Endothelial cell (in vitro differentiated cells): ENCODE data around the gene COMMD2. TPM values are rescaled to one million over a fixed set of nuclear protein-coding genes. Genes with fewer than 3 reads are reported as not detected.

Source experiments
- DNase-seq: peaks from one replicate; pipeline ENCODE4 v3.0.0; 2021; ENCODE audit warnings: low spot score
- H3K27ac Mint-ChIP-seq: one replicate; pipeline ENCODE4 v1.8.0; 2021; ENCODE audit warnings: mixed read lengths, inconsistent platforms; ENCODE audit not compliant: unreplicated experiment
- H3K27me3 Mint-ChIP-seq: one replicate; pipeline ENCODE4 v1.8.0; 2021; ENCODE audit warnings: mild to moderate bottlenecking, moderate library complexity, mixed read lengths, inconsistent platforms; ENCODE audit not compliant: unreplicated experiment
- H3K36me3 Mint-ChIP-seq: one replicate; pipeline ENCODE4 v1.8.0; 2021; ENCODE audit warnings: mild to moderate bottlenecking, low read depth, mixed read lengths, inconsistent platforms; ENCODE audit not compliant: unreplicated experiment
- H3K4me1 Mint-ChIP-seq: one replicate; pipeline ENCODE4 v1.8.0; 2021; ENCODE audit warnings: mild to moderate bottlenecking, mixed read lengths, inconsistent platforms; ENCODE audit not compliant: unreplicated experiment
- H3K4me3 Mint-ChIP-seq: one replicate; pipeline ENCODE4 v1.8.0; 2021; ENCODE audit warnings: mild to moderate bottlenecking, mixed read lengths, inconsistent platforms; ENCODE audit not compliant: unreplicated experiment
- H3K9me3 Mint-ChIP-seq: one replicate; pipeline ENCODE4 v1.8.0; 2021; ENCODE audit warnings: mixed read lengths, inconsistent platforms; ENCODE audit not compliant: unreplicated experiment
- CTCF ChIP-seq: fragments of 200-600 bp; sonication (generic); IDR thresholded peaks from one replicate; pipeline ENCODE4 v1.5.0; 2021; ENCODE audit warnings: antibody characterized with exemption; ENCODE audit not compliant: unreplicated experiment
- total RNA-seq: library from RNA; stranded (reverse); fragmentation: NEBNext Ultra II Directional; extraction: Animal tissue kit (Norgen Biotek cat#: 25700); gene quantifications from one replicate; pipeline ENCODE4 v1.2.1, GENCODE V29; 2021; ENCODE audit not compliant: unreplicated experiment

The COMMD2 gene
- total RNA-seq, 1 donor from 2014 or later = 43.8 TPM

GRCh38 chr3:149781741-149782140 lies 29.5 kb upstream of the COMMD2 start:
- peaks cover 4% of the 10 kb centered on the region for H3K27me3 Mint-ChIP-seq
- H3K4me1 Mint-ChIP-seq = peaks cover 3% of the 10 kb centered on the region
- no peak for DNase-seq
- no peak overlapping the region for H3K4me3 Mint-ChIP-seq
- no peaks in the 10 kb centered on the region for H3K36me3 Mint-ChIP-seq
- no peak overlapping the region for H3K27ac Mint-ChIP-seq
- no peak for TF ChIP-seq CTCF
- no peaks in the 10 kb centered on the region for H3K9me3 Mint-ChIP-seq

- Mint-ChIP-seq H3K4me1 (peaks cover 3% of the 10 kb centered on the region), H3K9me3 (no peaks in the 10 kb centered on the region), H3K4me3 (no peak overlapping the region), H3K27me3 (peaks cover 4% of the 10 kb centered on the region), H3K36me3 (no peaks in the 10 kb centered on the region), H3K27ac (no peak overlapping the region)
- no peak for TF ChIP-seq CTCF
- no peak for DNase-seq
Measured at GRCh38 chr3:149781211-149781610, 28.9 kb upstream of the COMMD2 start.

- Mint-ChIP-seq H3K9me3 (no peaks in the 10 kb centered on the region), H3K4me1 (peaks cover 8% of the 10 kb centered on the region), H3K4me3 (no peak overlapping the region), H3K36me3 (no peaks in the 10 kb centered on the region), H3K27me3 (peaks cover 4% of the 10 kb centered on the region), H3K27ac (no peak overlapping the region)
- no peak for TF ChIP-seq CTCF
- no peak for DNase-seq
Measured at GRCh38 chr3:149777414-149778214, 25.3 kb upstream of the COMMD2 start.

- Mint-ChIP-seq H3K27me3 (peaks cover 5% of the 10 kb centered on the region), H3K4me1 (peaks cover 6% of the 10 kb centered on the region), H3K27ac (no peak overlapping the region), H3K4me3 (no peak overlapping the region), H3K9me3 (no peaks in the 10 kb centered on the region), H3K36me3 (no peaks in the 10 kb centered on the region)
- TF ChIP-seq CTCF = no peak
- DNase-seq = no peak
Measured at GRCh38 chr3:149776170-149776569, 23.9 kb upstream of the COMMD2 start.

GRCh38 chr3:149772861-149773260 lies 20.6 kb upstream of the COMMD2 start:
- H3K27ac Mint-ChIP-seq = peak overlapping the region; percentile 7
- H3K36me3 Mint-ChIP-seq = no peaks in the 10 kb centered on the region
- peaks cover 5% of the 10 kb centered on the region for H3K27me3 Mint-ChIP-seq
- no peak overlapping the region for H3K4me3 Mint-ChIP-seq
- no peak for DNase-seq
- peaks cover 6% of the 10 kb centered on the region for H3K4me1 Mint-ChIP-seq
- TF ChIP-seq CTCF = no peak
- no peaks in the 10 kb centered on the region for H3K9me3 Mint-ChIP-seq
